SK-N-SH treated with all-trans-retinoic acid at 6 μM for 48 hours (cell line): ENCODE data around the gene SPAG7.

Experiments
- CREB5 ChIP-seq: fragments of 250-450 bp; sonication (Bioruptor Pico); IDR thresholded peaks from 2 replicates; pipeline ENCODE4 v1.5.1; 2020; ENCODE audit warnings: low read depth, mild to moderate bottlenecking, moderate library complexity
- CSDC2 ChIP-seq: fragments of 250-450 bp; sonication (Bioruptor Pico); IDR thresholded peaks from 2 replicates; pipeline ENCODE4 v1.5.0; 2020; ENCODE audit warnings: mild to moderate bottlenecking, moderate library complexity
- PATZ1 ChIP-seq: fragments of 250-450 bp; sonication (Bioruptor Pico); IDR thresholded peaks from 2 replicates; pipeline ENCODE4 v1.8.0; 2020; ENCODE audit warnings: mild to moderate bottlenecking, moderate library complexity, borderline replicate concordance
- POU6F1 ChIP-seq: fragments of 250-450 bp; sonication (Bioruptor Pico); IDR thresholded peaks from 2 replicates; pipeline ENCODE4 v1.8.0; 2021; ENCODE audit warnings: low read depth, mild to moderate bottlenecking, moderate library complexity, borderline replicate concordance
- ZFP3 ChIP-seq: fragments of 250-450 bp; sonication (Bioruptor Pico); IDR thresholded peaks from 2 replicates; pipeline ENCODE4 v1.5.0; 2020; ENCODE audit warnings: mild to moderate bottlenecking, moderate library complexity
- ZNF70 ChIP-seq: fragments of 450-650 bp; formaldehyde crosslinking; IDR thresholded peaks from 2 replicates; pipeline ENCODE4 v1.5.0; 2020; ENCODE audit warnings: mild to moderate bottlenecking, moderate library complexity

- TF ChIP-seq ZFP3 (CRISPR knock-in tag) (no peak), CSDC2 (no peak), POU6F1 (CRISPR knock-in tag) (no peak), CREB5 (CRISPR knock-in tag) (no peak), PATZ1 (CRISPR knock-in tag) (no peak), ZNF70 (CRISPR knock-in tag) (no peak)
These were observed 4.2 kb upstream of the SPAG7 start for GRCh38 chr17:4971826-4972225.
